CD4-positive, CD25-positive, alpha-beta regulatory T cell (primary cell): Measurements from ENCODE around the gene PYGB. TPM values are rescaled to one million over a fixed set of nuclear protein-coding genes. Genes with fewer than 3 reads are reported as not detected.
"Not testable (repeated sequence)": the region's sequence is repeated elsewhere in the genome, so short reads cannot be mapped to it uniquely, and the experiment has no call there.

Source experiments
- ATAC-seq, 2 donors: fragments of 150-1000 bp; cut with Tn5 transposase; one replicate each; pipeline ENCODE4 v1.10.0; 2021; ENCODE audit warnings: low read depth in 2 of 2, moderate number of reproducible peaks in 2 of 2, moderate library complexity in 1 of 2
- DNase-seq, 3 donors: peaks; one replicate each; pipeline versions ENCODE4 v3.0.0 to v3.0.0-alpha.2; 2012 to 2022; ENCODE audit warnings: mixed read lengths in 1 of 3
- H3K27ac ChIP-seq: one replicate; pipeline ENCODE4 v1.7.0; 2013; ENCODE audit warnings: mild to moderate bottlenecking, low read length; ENCODE audit not compliant: insufficient read depth, poor library complexity, severe bottlenecking
- H3K27me3 ChIP-seq: one replicate; pipeline ENCODE4 v1.7.0; 2013; ENCODE audit warnings: low read length; ENCODE audit not compliant: control insufficient read depth, insufficient read depth
- H3K36me3 ChIP-seq: one replicate; pipeline ENCODE4 v1.7.0; 2013; ENCODE audit warnings: mild to moderate bottlenecking, low read length, moderate library complexity; ENCODE audit not compliant: control insufficient read depth, insufficient read depth
- H3K4me1 ChIP-seq: 2 replicates; pipeline ENCODE4 v1.7.0; 2013; ENCODE audit warnings: mild to moderate bottlenecking, low read length; ENCODE audit not compliant: insufficient read depth, control insufficient read depth, poor library complexity, severe bottlenecking
- H3K4me3 ChIP-seq: one replicate; pipeline ENCODE4 v1.7.0; 2013; ENCODE audit warnings: low read depth, mild to moderate bottlenecking, low read length, moderate library complexity
- H3K9me3 ChIP-seq, 2 experiments: 1 replicate in 1 of 2; 2 replicates in 1 of 2; pipeline ENCODE4 v1.7.0; 2013; ENCODE audit warnings: low read length in 2 of 2, mild to moderate bottlenecking in 1 of 2, moderate library complexity in 1 of 2; ENCODE audit not compliant: control insufficient read depth in 2 of 2
- H3K27ac Mint-ChIP-seq, 3 donors: one replicate each; pipeline ENCODE4 v1.8.0; 2020 to 2022; ENCODE audit warnings: mild to moderate bottlenecking in 3 of 3, mixed read lengths in 3 of 3, moderate library complexity in 2 of 3
- H3K27me3 Mint-ChIP-seq: one replicate; pipeline ENCODE4 v1.8.0; 2022; ENCODE audit warnings: mild to moderate bottlenecking, mixed read lengths
- H3K36me3 Mint-ChIP-seq: one replicate; pipeline ENCODE4 v1.8.0; 2020; ENCODE audit warnings: mixed read lengths
- H3K4me1 Mint-ChIP-seq, 4 donors: one replicate each; pipeline ENCODE4 v1.8.0; 2020 to 2022; ENCODE audit warnings: mixed read lengths in 4 of 4, mild to moderate bottlenecking in 1 of 4
- H3K4me3 Mint-ChIP-seq, 4 donors: one replicate each; pipeline ENCODE4 v1.8.0; 2020 to 2022; ENCODE audit warnings: mild to moderate bottlenecking in 4 of 4, mixed read lengths in 4 of 4, moderate library complexity in 3 of 4
- H3K9me3 Mint-ChIP-seq, 7 donors: one replicate each; pipeline ENCODE4 v1.8.0; 2020 to 2022; ENCODE audit warnings: mixed read lengths in 7 of 7, mild to moderate bottlenecking in 3 of 7, moderate library complexity in 2 of 7
- polyA plus RNA-seq, 4 donors: library from polyadenylated mRNA; unstranded; fragments of 300-500 nt; fragmentation: Illumina TruSeq; gene quantifications; one replicate each; pipeline ENCODE4 v1.2.3, GENCODE V29; 2021
- total RNA-seq: library from RNA; stranded (reverse); gene quantifications from one replicate; pipeline ENCODE4 v1.2.3, GENCODE V29; 2022

Gene PYGB
- total and polyA plus RNA-seq, 5 donors from 2014 or later, result 37.2 to 64.6 (median 45.4) TPM

DNA sequence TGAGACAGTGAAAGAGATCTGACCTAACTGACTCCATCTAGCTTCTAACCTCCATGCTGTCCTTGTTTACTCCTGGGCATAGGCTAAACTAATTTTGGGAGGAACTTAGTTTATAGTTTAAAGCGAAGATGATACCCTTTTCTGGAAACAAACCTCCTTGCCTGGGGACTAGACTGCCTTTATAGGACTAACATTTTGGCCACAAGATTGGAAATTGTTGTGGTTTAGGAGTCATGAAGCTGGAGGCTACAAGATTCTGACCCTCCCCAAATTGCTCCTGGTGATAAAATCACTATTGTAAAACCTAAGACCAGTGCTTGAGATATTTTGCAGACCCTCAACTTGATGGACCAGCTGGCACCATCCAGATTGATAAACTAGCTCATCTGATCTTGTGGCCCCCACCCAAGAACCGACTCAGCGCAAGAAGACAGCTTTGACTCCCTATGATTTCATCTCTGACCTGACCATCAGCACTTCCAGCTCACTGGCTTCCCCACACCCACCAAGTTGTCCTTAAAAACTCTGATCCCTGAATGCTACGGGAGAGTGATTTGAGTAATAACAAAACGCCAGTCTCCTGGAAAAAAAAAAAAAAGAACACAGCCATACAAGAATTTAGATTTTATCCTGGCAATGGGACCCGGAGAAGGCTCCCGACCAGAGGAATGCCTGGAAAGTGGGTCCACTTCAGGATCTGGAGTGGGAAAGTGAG is 79.8 kb downstream of the PYGB start:
- no peaks in the 10 kb centered on the region for H3K9me3 ChIP-seq
- no peak overlapping the region for H3K4me3 ChIP-seq
- H3K27me3 ChIP-seq, result no peaks in the 10 kb centered on the region
- DNase-seq, result no peak
- Mint-ChIP-seq H3K27me3 (no peaks in the 10 kb centered on the region), H3K4me3 (peak overlapping the region in 1 of 4 donors; percentile 36), H3K27ac (peak overlapping the region in 1 of 3 donors; percentile 20), H3K4me1 (peaks cover 10 to 50% (median 21%) of the 10 kb centered on the region in 4 donors), H3K36me3 (peaks cover 12% of the 10 kb centered on the region), H3K9me3 (peaks cover 0 to 6% (median 0%) of the 10 kb centered on the region in 7 donors)
- H3K4me1 ChIP-seq, result peaks cover 8% of the 10 kb centered on the region
- H3K27ac ChIP-seq, result no peak overlapping the region
- no peak for ATAC-seq
- peaks cover 8% of the 10 kb centered on the region for H3K36me3 ChIP-seq

DNA sequence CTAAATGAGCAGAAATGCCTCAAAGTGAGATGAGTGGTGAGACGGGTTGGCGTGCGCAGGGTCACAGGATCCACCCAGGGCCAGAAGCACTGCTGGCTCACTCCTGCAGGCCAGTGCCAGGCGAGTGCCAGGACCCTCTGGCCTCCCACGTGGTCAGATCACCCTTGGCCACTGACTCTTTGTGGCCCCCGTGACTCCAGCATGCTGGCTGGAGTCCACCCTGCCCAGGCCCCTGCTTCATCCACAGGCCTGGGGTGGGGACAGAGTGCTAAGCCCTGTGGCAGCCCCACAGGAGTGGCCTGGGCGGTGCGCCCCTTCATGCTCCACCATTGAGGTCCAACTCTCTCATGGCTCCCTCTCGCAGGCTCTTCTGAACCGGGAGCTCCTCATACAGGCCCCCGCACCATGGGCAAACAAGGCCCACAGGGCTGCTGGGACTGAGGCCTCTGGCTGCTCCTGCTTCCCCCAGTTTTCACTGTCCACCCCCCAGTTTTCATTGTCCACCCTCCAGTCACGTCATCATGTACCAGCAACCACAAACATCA is 81.1 kb downstream of the PYGB start:
- H3K36me3 ChIP-seq, result no peaks in the 10 kb centered on the region
- H3K27me3 Mint-ChIP-seq, result no peaks in the 10 kb centered on the region
- no peak overlapping the region for H3K27ac ChIP-seq
- ATAC-seq (no peak), DNase-seq (no peak)
- H3K9me3 ChIP-seq, result no peaks in the 10 kb centered on the region
- H3K9me3 Mint-ChIP-seq, result peaks cover 0 to 5% (median 0%) of the 10 kb centered on the region in 7 donors
- peak overlapping the region; percentile 61 to 88 (median 62) for H3K27ac Mint-ChIP-seq
- H3K4me1 ChIP-seq, result peaks cover 8% of the 10 kb centered on the region
- H3K36me3 Mint-ChIP-seq, result peaks cover 3% of the 10 kb centered on the region
- H3K4me1 Mint-ChIP-seq, result peaks cover 10 to 44% (median 21%) of the 10 kb centered on the region in 4 donors
- H3K27me3 ChIP-seq, result no peaks in the 10 kb centered on the region
- no peak overlapping the region for H3K4me3 ChIP-seq
- H3K4me3 Mint-ChIP-seq, result no peak overlapping the region

DNA sequence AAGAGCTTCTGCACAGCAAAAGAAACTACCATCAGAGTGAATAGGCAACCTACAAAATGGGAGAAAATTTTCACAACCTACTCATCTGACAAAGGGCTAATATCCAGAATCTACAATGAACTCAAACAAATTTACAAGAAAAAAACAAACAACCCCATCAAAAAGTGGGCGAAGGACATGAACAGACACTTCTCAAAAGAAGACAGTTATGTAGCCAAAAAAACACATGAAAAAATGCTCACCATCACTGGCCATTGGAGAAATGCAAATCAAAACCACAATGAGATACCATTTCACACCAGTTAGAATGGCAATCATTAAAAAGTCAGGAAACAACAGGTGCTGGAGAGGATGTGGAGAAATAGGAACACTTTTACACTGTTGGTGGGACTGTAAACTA is 87.1 kb downstream of the PYGB start:
- not testable (repeated sequence) for H3K27ac ChIP-seq, DNase-seq, H3K4me3 Mint-ChIP-seq, H3K9me3 ChIP-seq, H3K4me3 ChIP-seq, ATAC-seq, H3K36me3 ChIP-seq, H3K27me3 Mint-ChIP-seq, H3K4me1 ChIP-seq, H3K27me3 ChIP-seq, H3K27ac Mint-ChIP-seq, H3K9me3 Mint-ChIP-seq
- Mint-ChIP-seq H3K36me3 (peaks cover 18% of the 10 kb centered on the region), H3K4me1 (peaks cover 4 to 30% (median 21%) of the 10 kb centered on the region in 4 donors)

DNA sequence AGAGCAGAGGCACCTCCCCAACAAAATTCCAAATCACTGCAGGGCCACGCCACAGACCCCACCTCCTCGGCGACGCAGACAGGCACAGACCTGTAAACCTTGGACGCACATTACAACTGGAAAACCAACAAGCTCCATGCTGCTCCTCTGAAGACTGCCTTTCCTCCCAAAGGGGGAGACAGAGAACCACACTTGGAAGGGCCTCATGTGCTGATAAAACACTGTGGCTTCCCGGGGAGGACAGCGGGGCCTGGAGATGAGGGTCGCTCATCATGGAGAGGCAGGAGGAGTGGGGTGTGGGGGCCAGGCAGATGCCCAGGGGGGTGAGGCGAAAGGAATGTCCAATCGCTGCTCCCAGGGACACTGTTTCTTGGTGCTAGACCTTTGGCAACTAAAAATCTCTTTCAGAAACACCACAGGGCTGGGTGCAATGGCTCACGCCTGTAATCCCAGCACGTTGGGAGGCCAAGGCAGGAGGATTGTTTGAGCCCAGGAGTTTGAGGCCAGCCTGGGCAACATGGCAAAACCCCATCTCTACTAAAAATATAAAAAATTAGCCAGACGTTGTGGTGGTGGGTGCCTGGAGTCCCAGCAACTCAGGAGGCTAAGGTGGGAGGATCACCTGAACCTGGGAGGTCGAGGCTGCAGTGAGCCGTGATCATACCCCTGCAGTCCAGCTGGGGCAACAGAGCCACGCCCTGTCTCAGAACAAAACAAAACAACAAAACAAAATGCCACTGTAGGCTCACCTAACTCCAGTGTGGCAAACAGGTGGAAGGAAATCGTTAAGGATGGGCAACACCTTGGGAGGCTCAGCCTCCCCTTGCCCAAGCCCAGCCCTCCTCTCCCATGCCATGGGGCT is 88.9 kb downstream of the PYGB start:
- H3K27me3 Mint-ChIP-seq, result no peaks in the 10 kb centered on the region
- Histone ChIP-seq H3K27ac (no peak overlapping the region), H3K27me3 (no peaks in the 10 kb centered on the region), H3K4me1 (no peaks in the 10 kb centered on the region), H3K4me3 (no peak overlapping the region), H3K9me3 (no peaks in the 10 kb centered on the region), H3K36me3 (peaks cover 6% of the 10 kb centered on the region)
- H3K36me3 Mint-ChIP-seq, result peaks cover 18% of the 10 kb centered on the region
- ATAC-seq (no peak), DNase-seq (no peak)
- no peak overlapping the region for H3K4me3 Mint-ChIP-seq
- H3K27ac Mint-ChIP-seq, result peak overlapping the region in 1 of 3 donors; percentile 24
- H3K9me3 Mint-ChIP-seq, result peaks cover 0 to 3% (median 0%) of the 10 kb centered on the region in 7 donors
- peaks cover 5 to 24% (median 15%) of the 10 kb centered on the region in 4 donors for H3K4me1 Mint-ChIP-seq

DNA sequence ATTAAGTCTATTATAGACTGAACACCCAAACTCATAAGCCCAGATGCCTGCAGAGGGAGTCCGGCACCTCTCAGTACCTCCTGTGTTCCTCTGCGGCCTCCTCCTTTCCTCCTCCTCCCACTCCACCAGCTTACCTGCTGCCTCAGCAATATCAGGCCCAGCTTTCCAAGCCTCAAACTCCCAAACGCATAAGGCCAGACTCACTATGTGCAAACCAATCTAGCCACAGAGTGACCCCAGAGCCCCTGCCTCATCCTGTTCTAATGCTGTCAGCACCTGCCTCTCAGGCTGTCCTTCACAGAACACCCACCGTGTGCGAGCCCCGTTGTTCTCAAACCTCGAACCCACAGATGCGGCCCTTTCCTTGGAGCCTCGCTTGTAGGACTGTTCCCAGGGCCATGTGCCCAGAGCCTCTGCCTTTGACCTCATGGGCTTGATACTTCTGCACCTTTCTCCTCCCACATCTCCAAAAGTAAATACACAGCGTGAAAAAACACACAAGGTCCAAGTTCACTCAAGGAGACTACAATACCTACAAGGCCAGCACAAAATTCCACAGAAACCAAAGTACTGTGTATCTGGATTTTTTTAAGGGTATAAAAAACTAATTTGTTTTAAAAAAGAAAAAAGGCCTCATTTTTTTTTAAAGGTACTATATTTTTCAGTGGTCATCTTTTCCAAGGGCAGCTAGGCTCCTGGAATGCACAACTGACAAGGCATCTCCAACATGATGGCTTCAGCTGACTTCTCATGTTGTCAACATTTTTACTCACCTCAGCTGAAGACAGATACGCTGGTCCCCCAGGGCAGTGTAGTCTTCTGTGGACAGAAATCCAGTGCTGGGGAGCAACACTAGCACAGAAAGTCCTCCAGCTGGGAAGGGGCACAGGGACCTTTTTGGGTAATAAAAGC is 90.5 kb downstream of the PYGB start:
- Mint-ChIP-seq H3K4me3 (no peak overlapping the region), H3K27me3 (no peaks in the 10 kb centered on the region), H3K36me3 (peaks cover 18% of the 10 kb centered on the region), H3K9me3 (peaks cover 0 to 3% (median 0%) of the 10 kb centered on the region in 7 donors), H3K27ac (peak overlapping the region in 2 of 3 donors; percentile 30 to 82), H3K4me1 (peaks cover 6 to 38% (median 16%) of the 10 kb centered on the region in 4 donors)
- Histone ChIP-seq H3K36me3 (peaks cover 6% of the 10 kb centered on the region), H3K27me3 (no peaks in the 10 kb centered on the region), H3K4me3 (no peak overlapping the region), H3K9me3 (no peaks in the 10 kb centered on the region), H3K27ac (no peak overlapping the region), H3K4me1 (no peaks in the 10 kb centered on the region)
- DNase-seq (no peak), ATAC-seq (no peak)

DNA sequence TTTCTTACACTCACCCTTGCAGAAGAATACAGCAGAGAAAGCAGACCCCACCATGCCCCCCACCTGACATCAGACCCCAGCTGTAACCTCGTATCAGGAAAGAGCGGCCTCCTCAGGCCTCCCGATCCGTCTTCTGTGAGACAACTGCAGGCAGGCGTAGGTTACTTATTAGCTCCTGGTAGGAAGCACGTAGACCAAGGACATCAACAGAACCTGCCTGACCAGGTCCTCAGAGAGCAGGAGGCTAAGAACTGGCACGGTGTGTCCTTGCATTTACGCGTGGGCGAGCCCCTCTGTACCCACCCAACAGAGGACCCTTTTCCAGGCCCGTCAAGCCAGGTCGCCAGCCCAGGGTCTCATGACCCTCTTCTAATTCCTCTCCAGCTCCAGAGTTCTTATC is 91.7 kb downstream of the PYGB start:
- no peak overlapping the region for H3K4me3 Mint-ChIP-seq
- no peaks in the 10 kb centered on the region for H3K27me3 ChIP-seq
- H3K27ac ChIP-seq, result no peak overlapping the region
- DNase-seq (no peak), ATAC-seq (no peak)
- peaks cover 0 to 1% (median 0%) of the 10 kb centered on the region in 7 donors for H3K9me3 Mint-ChIP-seq
- H3K9me3 ChIP-seq, result no peaks in the 10 kb centered on the region
- no peaks in the 10 kb centered on the region for H3K27me3 Mint-ChIP-seq
- H3K4me3 ChIP-seq, result no peak overlapping the region
- peak overlapping the region in 2 of 3 donors; percentile 38 to 73 for H3K27ac Mint-ChIP-seq
- peaks cover 20% of the 10 kb centered on the region for H3K36me3 Mint-ChIP-seq
- H3K4me1 Mint-ChIP-seq, result peaks cover 6 to 47% (median 25%) of the 10 kb centered on the region in 4 donors
- peaks cover 6% of the 10 kb centered on the region for H3K36me3 ChIP-seq
- H3K4me1 ChIP-seq, result no peaks in the 10 kb centered on the region

DNA sequence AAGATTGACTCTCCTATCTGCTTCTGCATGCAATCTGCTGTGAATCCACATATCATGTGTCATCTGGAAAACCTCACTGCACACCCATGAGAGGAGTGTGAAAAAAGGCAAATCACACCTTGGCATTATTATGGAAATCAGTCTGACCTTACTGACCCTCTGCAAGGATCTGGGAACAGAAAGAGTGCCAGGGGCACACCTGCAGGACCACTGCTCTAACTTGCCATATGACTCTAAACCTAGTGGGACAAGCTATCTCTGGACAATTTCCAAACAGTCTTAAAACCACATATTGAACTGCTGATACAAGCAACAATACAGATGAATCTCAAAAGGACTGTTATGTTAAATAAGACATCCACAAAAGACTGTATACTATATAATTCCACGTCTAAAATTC is 92.5 kb downstream of the PYGB start:
- Mint-ChIP-seq H3K9me3 (peaks cover 0 to 1% (median 0%) of the 10 kb centered on the region in 7 donors), H3K27me3 (no peaks in the 10 kb centered on the region), H3K36me3 (peaks cover 22% of the 10 kb centered on the region), H3K27ac (peak overlapping the region in 2 of 3 donors; percentile 49 to 63), H3K4me1 (peaks cover 6 to 50% (median 31%) of the 10 kb centered on the region in 4 donors), H3K4me3 (no peak overlapping the region)
- Histone ChIP-seq H3K9me3 (no peaks in the 10 kb centered on the region), H3K36me3 (peaks cover 6% of the 10 kb centered on the region), H3K27ac (no peak overlapping the region), H3K4me1 (no peaks in the 10 kb centered on the region), H3K4me3 (no peak overlapping the region), H3K27me3 (no peaks in the 10 kb centered on the region)
- ATAC-seq (no peak), DNase-seq (no peak)
